ENCODE data around the gene DNMT3B.

DNA sequence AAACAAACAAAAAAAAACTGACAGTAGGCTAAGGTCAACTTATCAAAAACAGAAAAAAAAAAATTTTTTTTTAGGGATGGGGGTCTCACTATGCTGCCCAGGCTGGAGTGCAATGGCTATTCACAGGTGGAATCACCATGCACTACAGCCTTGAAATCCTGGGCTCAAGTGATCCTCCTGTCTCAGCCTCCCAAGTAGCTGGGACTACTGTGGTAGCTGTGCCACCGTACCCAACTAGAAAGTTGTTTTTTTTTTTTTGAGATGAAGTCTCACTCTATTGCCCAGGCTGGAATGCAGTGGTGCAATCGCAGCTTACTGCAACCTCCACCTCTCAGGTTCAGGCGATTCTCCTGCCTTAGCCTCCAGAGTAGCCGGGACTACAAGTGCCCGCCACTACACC lies 21.0 kb upstream of the DNMT3B start:
- TF ChIP-seq, protein P1, sequence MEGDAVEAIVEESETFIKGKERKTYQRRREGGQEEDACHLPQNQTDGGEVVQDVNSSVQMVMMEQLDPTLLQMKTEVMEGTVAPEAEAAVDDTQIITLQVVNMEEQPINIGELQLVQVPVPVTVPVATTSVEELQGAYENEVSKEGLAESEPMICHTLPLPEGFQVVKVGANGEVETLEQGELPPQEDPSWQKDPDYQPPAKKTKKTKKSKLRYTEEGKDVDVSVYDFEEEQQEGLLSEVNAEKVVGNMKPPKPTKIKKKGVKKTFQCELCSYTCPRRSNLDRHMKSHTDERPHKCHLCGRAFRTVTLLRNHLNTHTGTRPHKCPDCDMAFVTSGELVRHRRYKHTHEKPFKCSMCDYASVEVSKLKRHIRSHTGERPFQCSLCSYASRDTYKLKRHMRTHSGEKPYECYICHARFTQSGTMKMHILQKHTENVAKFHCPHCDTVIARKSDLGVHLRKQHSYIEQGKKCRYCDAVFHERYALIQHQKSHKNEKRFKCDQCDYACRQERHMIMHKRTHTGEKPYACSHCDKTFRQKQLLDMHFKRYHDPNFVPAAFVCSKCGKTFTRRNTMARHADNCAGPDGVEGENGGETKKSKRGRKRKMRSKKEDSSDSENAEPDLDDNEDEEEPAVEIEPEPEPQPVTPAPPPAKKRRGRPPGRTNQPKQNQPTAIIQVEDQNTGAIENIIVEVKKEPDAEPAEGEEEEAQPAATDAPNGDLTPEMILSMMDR (IDR thresholded peaks at IDR 0.05; ENCODE audit: insufficient read depth, low read length): no peak
- TF ChIP-seq SPI1 (IDR thresholded peaks at IDR 0.05; ENCODE audit: borderline replicate concordance, low read depth): no peak
- TF ChIP-seq GABPA (IDR thresholded peaks at IDR 0.05; ENCODE audit: low read depth): no peak
- no peak for TF ChIP-seq POLR2AphosphoS5 (IDR thresholded peaks at IDR 0.05; ENCODE audit: low read depth)
